ENCODE measurements around the gene PEPD. TPM values are rescaled to one million over a fixed set of nuclear protein-coding genes. Genes with fewer than 3 reads are reported as not detected.

PEPD gene
- polyA plus RNA-seq, 3 donors: 61.5 to 218 (median 171) TPM

DNA sequence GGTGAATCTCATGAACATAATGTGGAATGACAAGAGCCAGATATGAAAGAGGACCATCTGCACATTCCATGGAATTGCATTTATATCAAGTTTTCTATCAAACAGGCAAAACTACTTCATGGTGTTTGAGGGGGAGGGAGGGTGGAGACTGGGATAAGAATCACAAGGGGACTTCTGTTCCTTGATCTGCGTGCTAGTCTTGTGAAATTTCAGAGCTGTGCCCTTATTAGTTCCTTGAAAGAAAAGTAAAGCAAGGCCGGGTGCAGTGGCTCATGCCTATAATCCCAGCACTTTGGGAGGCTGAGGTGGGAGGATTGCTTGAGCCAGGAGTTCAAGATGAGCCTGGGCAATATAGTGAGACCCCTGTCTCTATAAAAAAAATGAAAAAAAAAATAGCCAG, 178.3 kb downstream of the PEPD start:
- no peaks in the 10 kb centered on the region for H4K20me1 ChIP-seq (ENCODE audit: insufficient read depth, low read length)
- H3K79me2 ChIP-seq (ENCODE audit: insufficient read depth, low read length): no peaks in the 10 kb centered on the region
- H3K36me3 Mint-ChIP-seq: no peaks in the 10 kb centered on the region
- no peak overlapping the region for H3K27ac ChIP-seq (ENCODE audit: low read depth in 1 of 2, low read length in 2 of 2)
- H3K27me3 ChIP-seq (ENCODE audit: control insufficient read depth in 2 of 2, insufficient read depth in 2 of 2, low read length in 2 of 2): peaks cover 0 to 5% of the 10 kb centered on the region in 2 donors
- peaks cover 28% of the 10 kb centered on the region for H3K4me1 Mint-ChIP-seq
- WGBS (ENCODE audit: insufficient coverage): 67% methylated on average over 1 of the region's 2 CpGs
- H3K4me3 Mint-ChIP-seq: no peak overlapping the region
- peaks cover 8 to 11% of the 10 kb centered on the region in 2 donors for H3K4me1 ChIP-seq (ENCODE audit: control insufficient read depth in 1 of 2, insufficient read depth in 2 of 2, low read length in 2 of 2)
- no peaks in the 10 kb centered on the region for H3K36me3 ChIP-seq (replicated peaks in 1 of 2; ENCODE audit: control insufficient read depth in 1 of 2, insufficient read depth in 2 of 2, low read length in 2 of 2)
- no peak overlapping the region for H3K4me2 ChIP-seq (replicated peaks; ENCODE audit: extremely low read depth, low read length, poor library complexity, severe bottlenecking)
- TF ChIP-seq, protein P1, sequence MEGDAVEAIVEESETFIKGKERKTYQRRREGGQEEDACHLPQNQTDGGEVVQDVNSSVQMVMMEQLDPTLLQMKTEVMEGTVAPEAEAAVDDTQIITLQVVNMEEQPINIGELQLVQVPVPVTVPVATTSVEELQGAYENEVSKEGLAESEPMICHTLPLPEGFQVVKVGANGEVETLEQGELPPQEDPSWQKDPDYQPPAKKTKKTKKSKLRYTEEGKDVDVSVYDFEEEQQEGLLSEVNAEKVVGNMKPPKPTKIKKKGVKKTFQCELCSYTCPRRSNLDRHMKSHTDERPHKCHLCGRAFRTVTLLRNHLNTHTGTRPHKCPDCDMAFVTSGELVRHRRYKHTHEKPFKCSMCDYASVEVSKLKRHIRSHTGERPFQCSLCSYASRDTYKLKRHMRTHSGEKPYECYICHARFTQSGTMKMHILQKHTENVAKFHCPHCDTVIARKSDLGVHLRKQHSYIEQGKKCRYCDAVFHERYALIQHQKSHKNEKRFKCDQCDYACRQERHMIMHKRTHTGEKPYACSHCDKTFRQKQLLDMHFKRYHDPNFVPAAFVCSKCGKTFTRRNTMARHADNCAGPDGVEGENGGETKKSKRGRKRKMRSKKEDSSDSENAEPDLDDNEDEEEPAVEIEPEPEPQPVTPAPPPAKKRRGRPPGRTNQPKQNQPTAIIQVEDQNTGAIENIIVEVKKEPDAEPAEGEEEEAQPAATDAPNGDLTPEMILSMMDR (IDR thresholded peaks at IDR 0.05): no peak
- peaks cover 0 to 2% (median 0%) of the 10 kb centered on the region in 7 donors for H3K9me3 Mint-ChIP-seq
- no peak overlapping the region for H3K4me3 ChIP-seq (replicated peaks in 1 of 3; ENCODE audit: low read depth in 2 of 3, low read length in 3 of 3)
- no peak overlapping the region for H2AFZ ChIP-seq (ENCODE audit: insufficient read depth, low read depth, low read length, poor library complexity, severe bottlenecking)
- intact Hi-C loops (cut with micrococcal nuclease): no loop called here
- no peak overlapping the region for H3K27ac Mint-ChIP-seq
- no peak overlapping the region for H3K9ac ChIP-seq (ENCODE audit: insufficient read depth, low read length, poor library complexity, severe bottlenecking)
- DNase-seq: no peak
- H3K9me3 ChIP-seq (replicated peaks in 1 of 2; ENCODE audit: control insufficient read depth in 1 of 2, insufficient read depth in 1 of 2, low read length in 2 of 2): no peaks in the 10 kb centered on the region
- peaks cover 8 to 24% (median 24%) of the 10 kb centered on the region in 3 donors for H3K27me3 Mint-ChIP-seq (ENCODE audit: low read depth in 3 of 3)

DNA sequence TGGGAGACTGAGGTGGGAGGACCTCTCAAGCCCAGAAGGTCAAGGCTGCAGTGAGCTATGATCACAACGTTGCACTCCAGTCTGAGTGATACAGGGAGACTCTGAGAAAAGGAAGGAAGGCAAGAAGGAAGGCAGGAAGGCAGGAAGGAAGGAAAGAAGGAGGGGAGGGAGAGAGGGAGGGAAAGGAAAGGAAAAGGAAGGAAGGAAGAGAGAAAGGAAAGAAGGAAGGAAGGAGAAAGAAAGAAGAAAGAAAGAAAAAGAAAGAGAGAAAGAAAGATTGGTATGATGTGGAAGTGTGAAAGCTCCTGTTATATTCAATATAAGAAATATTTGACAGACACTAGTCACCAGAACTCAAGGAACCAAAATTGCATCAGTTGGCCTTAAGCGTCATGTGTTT, 180.6 kb downstream of the PEPD start:
- peak overlapping the region in 1 of 7 donors; percentile 43 for H3K27ac Mint-ChIP-seq
- H3K9me3 Mint-ChIP-seq: peaks cover 0 to 2% (median 0%) of the 10 kb centered on the region in 7 donors
- Histone ChIP-seq H3K4me3 (replicated peaks in 1 of 3; ENCODE audit: low read depth in 2 of 3, low read length in 3 of 3) (no peak overlapping the region), H3K4me2 (replicated peaks; ENCODE audit: extremely low read depth, low read length, poor library complexity, severe bottlenecking) (no peak overlapping the region), H4K20me1 (ENCODE audit: insufficient read depth, low read length) (no peaks in the 10 kb centered on the region), H2AFZ (ENCODE audit: insufficient read depth, low read depth, low read length, poor library complexity, severe bottlenecking) (no peak overlapping the region), H3K27me3 (ENCODE audit: control insufficient read depth in 2 of 2, insufficient read depth in 2 of 2, low read length in 2 of 2) (peaks cover 0 to 2% of the 10 kb centered on the region in 2 donors), H3K79me2 (ENCODE audit: insufficient read depth, low read length) (no peaks in the 10 kb centered on the region), H3K9me3 (replicated peaks in 1 of 2; ENCODE audit: control insufficient read depth in 1 of 2, insufficient read depth in 1 of 2, low read length in 2 of 2) (no peaks in the 10 kb centered on the region), H3K36me3 (replicated peaks in 1 of 2; ENCODE audit: control insufficient read depth in 1 of 2, insufficient read depth in 2 of 2, low read length in 2 of 2) (no peaks in the 10 kb centered on the region), H3K9ac (ENCODE audit: insufficient read depth, low read length, poor library complexity, severe bottlenecking) (no peak overlapping the region), H3K4me1 (ENCODE audit: control insufficient read depth in 1 of 2, insufficient read depth in 2 of 2, low read length in 2 of 2) (peaks cover 8 to 11% of the 10 kb centered on the region in 2 donors), H3K27ac (ENCODE audit: low read depth in 1 of 2, low read length in 2 of 2) (no peak overlapping the region)
- DNase-seq: no peak
- WGBS (ENCODE audit: insufficient coverage): 63% methylated on average over 2 of the region's 2 CpGs
- H3K4me1 Mint-ChIP-seq: peaks cover 28% of the 10 kb centered on the region
- no peak overlapping the region for H3K4me3 Mint-ChIP-seq
- TF ChIP-seq, protein P1 (IDR thresholded peaks at IDR 0.05): no peak
- intact Hi-C loops (cut with micrococcal nuclease): no loop called here
- H3K36me3 Mint-ChIP-seq: no peaks in the 10 kb centered on the region
- peaks cover 6 to 19% (median 17%) of the 10 kb centered on the region in 3 donors for H3K27me3 Mint-ChIP-seq (ENCODE audit: low read depth in 3 of 3)
